ENCODE measurements around the gene TBX1.

DNA sequence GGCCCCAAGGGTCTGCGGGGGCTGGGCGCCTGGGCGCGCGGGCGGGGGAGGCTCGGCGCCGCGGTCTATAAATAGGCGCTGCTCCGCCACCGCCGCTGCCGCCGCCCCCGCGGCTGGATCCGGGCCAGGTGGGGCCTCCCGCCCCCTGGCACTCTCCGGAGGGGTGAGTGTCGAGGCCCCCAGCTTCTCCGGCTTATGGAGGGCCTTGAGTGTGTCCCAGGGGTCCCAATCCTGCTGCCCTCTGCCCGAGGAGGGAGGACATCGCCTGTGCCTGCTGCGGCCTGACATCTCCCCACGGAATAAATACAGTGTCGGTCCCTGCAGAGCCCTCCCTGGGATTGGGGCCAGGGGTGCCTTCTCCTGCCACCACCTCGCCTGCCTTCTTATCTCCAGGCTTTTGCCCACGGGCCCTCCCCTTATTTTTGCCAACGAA, 41.5 kb upstream of the TBX1 start:
- TF ChIP-seq, protein P1, sequence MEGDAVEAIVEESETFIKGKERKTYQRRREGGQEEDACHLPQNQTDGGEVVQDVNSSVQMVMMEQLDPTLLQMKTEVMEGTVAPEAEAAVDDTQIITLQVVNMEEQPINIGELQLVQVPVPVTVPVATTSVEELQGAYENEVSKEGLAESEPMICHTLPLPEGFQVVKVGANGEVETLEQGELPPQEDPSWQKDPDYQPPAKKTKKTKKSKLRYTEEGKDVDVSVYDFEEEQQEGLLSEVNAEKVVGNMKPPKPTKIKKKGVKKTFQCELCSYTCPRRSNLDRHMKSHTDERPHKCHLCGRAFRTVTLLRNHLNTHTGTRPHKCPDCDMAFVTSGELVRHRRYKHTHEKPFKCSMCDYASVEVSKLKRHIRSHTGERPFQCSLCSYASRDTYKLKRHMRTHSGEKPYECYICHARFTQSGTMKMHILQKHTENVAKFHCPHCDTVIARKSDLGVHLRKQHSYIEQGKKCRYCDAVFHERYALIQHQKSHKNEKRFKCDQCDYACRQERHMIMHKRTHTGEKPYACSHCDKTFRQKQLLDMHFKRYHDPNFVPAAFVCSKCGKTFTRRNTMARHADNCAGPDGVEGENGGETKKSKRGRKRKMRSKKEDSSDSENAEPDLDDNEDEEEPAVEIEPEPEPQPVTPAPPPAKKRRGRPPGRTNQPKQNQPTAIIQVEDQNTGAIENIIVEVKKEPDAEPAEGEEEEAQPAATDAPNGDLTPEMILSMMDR (IDR thresholded peaks at IDR 0.05): no peak
- no peak for TF ChIP-seq POLR2A (IDR thresholded peaks at IDR 0.05)
